ENCODE data around the gene NEUROG1. TPM values are rescaled to one million over a fixed set of nuclear protein-coding genes. Genes with fewer than 3 reads are reported as not detected.

The NEUROG1 gene
- total RNA-seq, 2 donors from 2014 or later, result not detected

DNA sequence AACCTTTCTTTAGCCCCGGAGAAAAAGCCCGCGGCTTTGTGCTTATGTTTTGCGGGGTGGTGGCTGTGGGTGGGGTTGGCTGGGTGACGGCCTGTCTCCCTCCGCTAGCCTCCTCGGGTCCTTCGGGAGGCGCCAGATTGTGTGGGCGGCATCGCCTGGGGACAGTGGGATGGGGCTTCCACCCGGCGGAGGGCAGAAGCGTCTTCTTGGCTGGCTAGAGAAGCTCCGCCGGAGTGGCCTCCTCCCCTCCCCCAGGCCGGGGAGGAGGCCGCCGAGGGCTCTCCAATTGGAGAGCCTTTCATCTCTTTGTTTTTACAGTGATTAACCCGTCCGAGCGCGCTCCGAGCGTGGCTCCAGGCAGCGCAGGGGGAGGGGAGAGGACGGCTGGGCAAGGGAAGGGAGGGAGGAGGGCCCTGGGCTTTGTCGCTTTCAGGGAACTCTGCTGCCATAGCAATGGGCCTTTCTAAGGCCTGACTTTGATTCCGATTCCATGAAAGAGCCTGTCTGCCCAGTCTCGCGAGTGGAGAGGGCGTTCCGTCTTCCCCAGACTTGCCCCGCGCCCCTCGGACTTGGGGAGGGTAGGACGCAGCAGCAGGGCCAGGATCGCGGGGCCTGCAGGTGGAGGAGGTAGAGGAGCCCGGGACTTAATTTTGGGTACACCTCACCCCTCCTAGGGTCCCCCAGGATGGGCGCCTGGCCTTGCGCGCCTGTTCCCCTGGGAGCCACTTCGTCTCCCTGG, 46.9 kb downstream of the NEUROG1 start:
- Histone ChIP-seq H3K4me3 (no peak overlapping the region), H3K36me3 (replicated peaks in 1 of 2; ENCODE audit: insufficient read depth in 1 of 2, low read depth in 2 of 2) (no peaks in the 10 kb centered on the region), H3K27ac (no peak overlapping the region), H3K4me1 (peaks cover 22% of the 10 kb centered on the region), H3K9me3 (no peaks in the 10 kb centered on the region), H3K27me3 (peaks cover 0 to 5% of the 10 kb centered on the region in 2 donors)
- DNase-seq (no peak), ATAC-seq (no peak)
- no peak for TF ChIP-seq POLR2A (IDR thresholded peaks at IDR 0.05)
- TF ChIP-seq, protein P1, sequence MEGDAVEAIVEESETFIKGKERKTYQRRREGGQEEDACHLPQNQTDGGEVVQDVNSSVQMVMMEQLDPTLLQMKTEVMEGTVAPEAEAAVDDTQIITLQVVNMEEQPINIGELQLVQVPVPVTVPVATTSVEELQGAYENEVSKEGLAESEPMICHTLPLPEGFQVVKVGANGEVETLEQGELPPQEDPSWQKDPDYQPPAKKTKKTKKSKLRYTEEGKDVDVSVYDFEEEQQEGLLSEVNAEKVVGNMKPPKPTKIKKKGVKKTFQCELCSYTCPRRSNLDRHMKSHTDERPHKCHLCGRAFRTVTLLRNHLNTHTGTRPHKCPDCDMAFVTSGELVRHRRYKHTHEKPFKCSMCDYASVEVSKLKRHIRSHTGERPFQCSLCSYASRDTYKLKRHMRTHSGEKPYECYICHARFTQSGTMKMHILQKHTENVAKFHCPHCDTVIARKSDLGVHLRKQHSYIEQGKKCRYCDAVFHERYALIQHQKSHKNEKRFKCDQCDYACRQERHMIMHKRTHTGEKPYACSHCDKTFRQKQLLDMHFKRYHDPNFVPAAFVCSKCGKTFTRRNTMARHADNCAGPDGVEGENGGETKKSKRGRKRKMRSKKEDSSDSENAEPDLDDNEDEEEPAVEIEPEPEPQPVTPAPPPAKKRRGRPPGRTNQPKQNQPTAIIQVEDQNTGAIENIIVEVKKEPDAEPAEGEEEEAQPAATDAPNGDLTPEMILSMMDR (IDR thresholded peaks at IDR 0.05), result no peak
- intact Hi-C loops (cut with DNase I), result no loop called here
- 1% methylated on average over 20 to 44 of the region's 44 CpGs for WGBS, 2 donors

DNA sequence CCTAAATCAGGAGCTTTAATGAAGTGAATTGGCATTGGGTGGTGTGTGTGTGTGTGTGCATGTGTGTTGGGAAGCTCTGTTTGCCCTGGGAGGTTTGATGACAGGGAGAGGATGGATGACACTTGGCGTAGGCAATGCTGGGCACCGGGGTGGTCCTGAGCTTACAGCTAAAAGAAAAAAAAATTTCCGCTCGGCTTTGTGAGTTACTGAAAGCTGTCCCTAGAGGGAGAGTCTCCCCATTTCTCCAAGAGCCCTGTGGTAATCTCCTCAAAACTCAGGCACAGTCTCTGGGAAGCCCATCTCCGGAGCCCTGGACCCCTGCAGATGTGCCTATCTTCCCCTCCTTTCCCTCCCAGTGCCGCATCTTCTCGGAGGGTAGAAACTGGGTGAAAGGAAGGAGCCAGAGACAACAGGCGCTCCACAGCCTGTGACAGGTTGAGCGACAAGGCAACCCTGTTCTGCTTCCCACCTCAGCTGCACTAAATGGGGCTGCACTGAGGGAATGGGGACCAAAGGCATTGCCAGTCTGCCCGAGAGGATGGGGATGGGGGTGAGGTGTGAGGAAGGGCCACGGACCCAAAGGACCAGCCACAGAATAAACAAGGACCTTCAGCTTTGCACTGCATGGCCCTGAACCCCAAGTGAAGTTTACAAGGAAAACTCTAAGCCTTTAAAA, 47.8 kb downstream of the NEUROG1 start:
- TF ChIP-seq, protein P1 (IDR thresholded peaks at IDR 0.05), result no peak
- TF ChIP-seq POLR2A (IDR thresholded peaks at IDR 0.05), result no peak
- Histone ChIP-seq H3K4me1 (peaks cover 22% of the 10 kb centered on the region), H3K27ac (no peak overlapping the region), H3K4me3 (no peak overlapping the region), H3K36me3 (replicated peaks in 1 of 2; ENCODE audit: insufficient read depth in 1 of 2, low read depth in 2 of 2) (no peaks in the 10 kb centered on the region), H3K9me3 (no peaks in the 10 kb centered on the region), H3K27me3 (peaks cover 0 to 5% of the 10 kb centered on the region in 2 donors)
- intact Hi-C loops (cut with DNase I), result no loop called here
- no peak for ATAC-seq
- WGBS, 2 donors, result 13 to 15% methylated on average over 11 of the region's 11 CpGs
- no peak for DNase-seq

DNA sequence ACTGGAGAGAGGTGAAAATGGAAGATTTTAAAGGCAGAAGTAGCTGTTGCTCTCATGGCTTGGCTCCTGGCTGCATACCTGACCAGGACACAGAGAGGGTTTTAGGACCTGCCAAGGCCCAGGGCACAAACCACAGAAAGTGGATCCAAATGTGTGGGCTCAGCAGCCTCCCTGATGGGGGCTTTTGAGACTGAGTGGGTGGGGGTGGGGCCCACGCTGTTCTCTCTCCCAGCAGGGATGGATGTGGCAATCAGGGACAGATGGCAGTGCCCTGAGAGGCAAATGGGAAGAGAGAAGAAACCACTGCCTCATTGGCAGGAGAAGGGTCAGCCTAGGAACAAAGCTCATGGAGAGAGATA, 48.7 kb downstream of the NEUROG1 start:
- H3K9me3 ChIP-seq, result no peaks in the 10 kb centered on the region
- intact Hi-C loops (cut with DNase I), result no loop called here
- WGBS, 2 donors, result 6 to 13% methylated on average over 1 of the region's 1 CpG
- peaks cover 0 to 5% of the 10 kb centered on the region in 2 donors for H3K27me3 ChIP-seq
- DNase-seq, result no peak
- no peak for ATAC-seq
- no peak overlapping the region for H3K27ac ChIP-seq
- H3K4me3 ChIP-seq, result no peak overlapping the region
- peaks cover 22% of the 10 kb centered on the region for H3K4me1 ChIP-seq
- no peak for TF ChIP-seq POLR2A (IDR thresholded peaks at IDR 0.05)
- TF ChIP-seq, protein P1 (IDR thresholded peaks at IDR 0.05), result no peak
- H3K36me3 ChIP-seq (replicated peaks in 1 of 2; ENCODE audit: insufficient read depth in 1 of 2, low read depth in 2 of 2), result no peaks in the 10 kb centered on the region

DNA sequence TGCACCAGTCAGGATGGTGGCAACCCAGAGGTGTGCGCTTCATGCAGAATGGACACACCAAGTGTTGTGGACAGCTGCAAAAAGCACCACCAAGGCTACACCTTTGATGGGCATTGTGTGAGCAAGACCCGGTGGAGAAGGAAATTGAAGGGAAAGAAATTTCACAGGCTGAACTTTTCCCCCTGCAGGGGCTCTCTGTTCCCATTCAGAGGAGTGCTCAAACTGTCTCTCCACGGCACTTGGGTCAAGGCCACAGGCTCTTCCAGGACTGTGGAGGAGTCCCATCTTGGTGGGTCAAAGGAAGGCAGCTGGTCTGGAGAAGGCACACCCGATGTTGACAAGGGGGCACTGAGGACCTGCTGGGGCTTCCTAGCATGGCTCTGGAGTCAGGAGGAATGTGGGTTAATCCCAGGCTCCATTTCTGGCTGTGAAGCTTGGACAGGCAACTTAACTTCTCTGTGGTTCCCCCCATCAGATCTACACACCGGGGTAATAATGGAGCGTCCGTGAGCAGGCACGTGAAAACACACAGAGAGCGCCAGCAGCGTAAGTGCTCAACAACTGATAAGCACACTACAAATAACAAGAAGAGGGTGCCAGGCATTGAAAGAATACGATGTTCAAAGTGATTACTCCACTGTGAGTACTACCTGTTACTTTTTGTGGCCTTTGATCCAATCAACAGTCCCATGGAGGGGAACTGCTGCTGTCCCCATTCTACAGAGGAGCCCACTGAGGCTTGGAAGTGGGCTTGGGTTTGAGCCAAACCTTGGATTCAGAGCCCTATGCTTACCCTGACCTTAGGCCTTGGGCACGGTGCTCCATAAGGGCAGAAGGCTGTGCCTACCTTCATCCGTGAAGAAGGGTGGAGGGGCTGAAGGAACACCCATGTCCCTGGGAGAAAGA, 49.4 kb downstream of the NEUROG1 start:
- no peak for TF ChIP-seq POLR2A (IDR thresholded peaks at IDR 0.05)
- TF ChIP-seq, protein P1 (IDR thresholded peaks at IDR 0.05), result no peak
- no peak for DNase-seq
- Histone ChIP-seq H3K27me3 (peaks cover 0 to 5% of the 10 kb centered on the region in 2 donors), H3K9me3 (no peaks in the 10 kb centered on the region), H3K27ac (no peak overlapping the region), H3K4me3 (no peak overlapping the region), H3K4me1 (peaks cover 22% of the 10 kb centered on the region), H3K36me3 (replicated peaks in 1 of 2; ENCODE audit: insufficient read depth in 1 of 2, low read depth in 2 of 2) (no peaks in the 10 kb centered on the region)
- WGBS, 2 donors, result 48 to 50% methylated on average over 12 to 13 of the region's 13 CpGs
- ATAC-seq, result no peak
- intact Hi-C loops (cut with DNase I), result no loop called here

All from body of pancreas (tissue), 4 donors.